Measurements from ENCODE around the gene MAP3K12. TPM values are rescaled to one million over a fixed set of nuclear protein-coding genes. Genes with fewer than 3 reads are reported as not detected.

The MAP3K12 gene
- total RNA-seq, 1 experiment from 2014 or later = 9.6 TPM

DNA sequence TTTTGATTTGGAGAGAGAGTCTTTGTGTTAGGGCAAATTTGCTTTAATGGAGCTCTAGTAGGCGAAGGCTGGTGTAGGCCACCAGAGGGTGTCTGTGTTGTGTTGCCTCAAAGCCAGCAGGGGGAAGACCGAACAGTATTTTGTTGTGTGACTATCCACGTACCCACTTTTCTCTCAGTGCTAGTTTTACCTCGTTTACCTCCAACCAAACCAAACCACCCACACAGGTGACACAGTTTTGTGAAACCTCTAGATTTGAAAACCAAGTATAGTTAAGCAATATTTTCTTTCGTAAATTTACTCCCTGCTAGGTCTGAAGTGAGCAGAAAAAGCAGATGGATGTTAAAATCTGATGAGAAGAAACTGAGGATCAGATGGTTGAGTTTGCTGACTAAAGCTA is 44.3 kb upstream of the MAP3K12 start:
- Histone ChIP-seq H3K9me3 (ENCODE audit: low read length) (no peaks in the 10 kb centered on the region), H3K9me2 (replicated peaks; ENCODE audit: low read length) (no peaks in the 10 kb centered on the region), H3K9ac (ENCODE audit: low read length) (0 out of 2 replicates have a peak overlapping the region, but pooled peaks have one; percentile 1), H3K4me2 (ENCODE audit: low read length) (no peak overlapping the region), H3K79me2 (ENCODE audit: low read length) (no peaks in the 10 kb centered on the region), H4K20me1 (ENCODE audit: low read length) (no peaks in the 10 kb centered on the region), H2AFZ (ENCODE audit: low read length) (no peak overlapping the region), H3K4me3 (ENCODE audit: low read length) (no peak overlapping the region), H3K27me3 (ENCODE audit: low read length) (no peaks in the 10 kb centered on the region), H3K36me3 (ENCODE audit: low read depth, low read length) (peaks cover 19% of the 10 kb centered on the region), H3K27ac (ENCODE audit: low read length) (no peak overlapping the region), H3K4me1 (ENCODE audit: insufficient read depth, low read length) (peaks cover 7% of the 10 kb centered on the region), H3F3A (ENCODE audit: low read length, unreplicated experiment) (peaks cover 5% of the 10 kb centered on the region)
- intact Hi-C loops (cut with micrococcal nuclease) = loop anchor here (1.0 to 5.0 kb wide), 3 partner anchors 49 to 133 kb away; partner anchors contain the start of gene ATP5MC2
- DNase-seq (peak; percentile 69), ATAC-seq (peak; percentile 89)
- CTCF ChIA-PET = interaction anchor here (0.6 to 1.7 kb wide), 10 partner anchors 18 to 203 kb away, joined by 3 to 15 read pairs (median 4); partner anchors contain the start of gene ATP5MC2
- TF ChIP-seq EZH2 (IDR thresholded peaks at IDR 0.05; ENCODE audit: low read length, unreplicated experiment) (no peak), EZH2phosphoT487 (IDR thresholded peaks at IDR 0.05; ENCODE audit: borderline replicate concordance, low read length) (no peak)
- TF ChIP-seq, protein P1, sequence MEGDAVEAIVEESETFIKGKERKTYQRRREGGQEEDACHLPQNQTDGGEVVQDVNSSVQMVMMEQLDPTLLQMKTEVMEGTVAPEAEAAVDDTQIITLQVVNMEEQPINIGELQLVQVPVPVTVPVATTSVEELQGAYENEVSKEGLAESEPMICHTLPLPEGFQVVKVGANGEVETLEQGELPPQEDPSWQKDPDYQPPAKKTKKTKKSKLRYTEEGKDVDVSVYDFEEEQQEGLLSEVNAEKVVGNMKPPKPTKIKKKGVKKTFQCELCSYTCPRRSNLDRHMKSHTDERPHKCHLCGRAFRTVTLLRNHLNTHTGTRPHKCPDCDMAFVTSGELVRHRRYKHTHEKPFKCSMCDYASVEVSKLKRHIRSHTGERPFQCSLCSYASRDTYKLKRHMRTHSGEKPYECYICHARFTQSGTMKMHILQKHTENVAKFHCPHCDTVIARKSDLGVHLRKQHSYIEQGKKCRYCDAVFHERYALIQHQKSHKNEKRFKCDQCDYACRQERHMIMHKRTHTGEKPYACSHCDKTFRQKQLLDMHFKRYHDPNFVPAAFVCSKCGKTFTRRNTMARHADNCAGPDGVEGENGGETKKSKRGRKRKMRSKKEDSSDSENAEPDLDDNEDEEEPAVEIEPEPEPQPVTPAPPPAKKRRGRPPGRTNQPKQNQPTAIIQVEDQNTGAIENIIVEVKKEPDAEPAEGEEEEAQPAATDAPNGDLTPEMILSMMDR (conservative IDR thresholded peaks at IDR 0.05; ENCODE audit: low read depth, low read length) = peak; percentile 94
- BruUV-seq (replicated peaks) = no TSS peak
- POLR2A ChIA-PET (ENCODE audit: unreplicated experiment) = interaction anchor here (0.6 kb wide), 1 partner anchor 132 kb away, joined by 3 read pairs; the partner anchor contains the start of gene ATP5MC2

DNA sequence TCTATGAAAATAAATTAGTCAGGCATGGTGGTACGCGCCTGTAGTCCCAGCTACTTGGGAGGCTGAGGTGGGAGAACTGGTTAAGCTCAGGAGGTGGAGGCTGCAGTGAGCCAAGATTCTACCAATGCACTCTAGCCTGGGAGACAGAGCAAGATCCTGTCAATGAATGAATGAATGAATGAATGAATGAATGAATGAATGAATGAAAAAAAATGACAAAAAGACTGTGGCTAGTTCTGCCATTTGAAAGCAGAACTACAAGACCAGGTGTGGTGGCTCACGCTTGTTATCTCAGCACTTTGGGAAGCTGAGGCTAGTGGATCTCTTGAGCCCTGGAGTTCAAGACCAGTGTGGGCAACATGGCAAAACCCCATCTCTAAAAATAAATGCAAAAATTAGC is 40.3 kb upstream of the MAP3K12 start:
- peaks cover 8% of the 10 kb centered on the region for H3F3A ChIP-seq (ENCODE audit: low read length, unreplicated experiment)
- H3K36me3 ChIP-seq (ENCODE audit: low read depth, low read length) = peaks cover 35% of the 10 kb centered on the region
- no peak overlapping the region for H2AFZ ChIP-seq (ENCODE audit: low read length)
- no peak overlapping the region for H3K9ac ChIP-seq (ENCODE audit: low read length)
- intact Hi-C loops (cut with micrococcal nuclease) = no loop called here
- H3K9me2 ChIP-seq (replicated peaks; ENCODE audit: low read length) = no peaks in the 10 kb centered on the region
- H3K27me3 ChIP-seq (ENCODE audit: low read length) = no peaks in the 10 kb centered on the region
- H3K4me3 ChIP-seq (ENCODE audit: low read length) = no peak overlapping the region
- H3K27ac ChIP-seq (ENCODE audit: low read length) = no peak overlapping the region
- no peaks in the 10 kb centered on the region for H3K9me3 ChIP-seq (ENCODE audit: low read length)
- ATAC-seq (no peak), DNase-seq (no peak)
- no TSS peak for BruUV-seq (replicated peaks)
- POLR2A ChIA-PET (ENCODE audit: unreplicated experiment) = no interaction called here
- H3K79me2 ChIP-seq (ENCODE audit: low read length) = no peaks in the 10 kb centered on the region
- no peak for TF ChIP-seq EZH2 (IDR thresholded peaks at IDR 0.05; ENCODE audit: low read length, unreplicated experiment)
- TF ChIP-seq, protein P1 (conservative IDR thresholded peaks at IDR 0.05; ENCODE audit: low read depth, low read length) = no peak
- TF ChIP-seq EZH2phosphoT487 (IDR thresholded peaks at IDR 0.05; ENCODE audit: borderline replicate concordance, low read length) = no peak
- H4K20me1 ChIP-seq (ENCODE audit: low read length) = no peaks in the 10 kb centered on the region
- H3K4me2 ChIP-seq (ENCODE audit: low read length) = no peak overlapping the region
- H3K4me1 ChIP-seq (ENCODE audit: insufficient read depth, low read length) = peaks cover 19% of the 10 kb centered on the region
- CTCF ChIA-PET = interaction anchor here (0.6 kb wide), 1 partner anchor 452 kb away, joined by 12 read pairs; no protein-coding TSS in a partner anchor

DNA sequence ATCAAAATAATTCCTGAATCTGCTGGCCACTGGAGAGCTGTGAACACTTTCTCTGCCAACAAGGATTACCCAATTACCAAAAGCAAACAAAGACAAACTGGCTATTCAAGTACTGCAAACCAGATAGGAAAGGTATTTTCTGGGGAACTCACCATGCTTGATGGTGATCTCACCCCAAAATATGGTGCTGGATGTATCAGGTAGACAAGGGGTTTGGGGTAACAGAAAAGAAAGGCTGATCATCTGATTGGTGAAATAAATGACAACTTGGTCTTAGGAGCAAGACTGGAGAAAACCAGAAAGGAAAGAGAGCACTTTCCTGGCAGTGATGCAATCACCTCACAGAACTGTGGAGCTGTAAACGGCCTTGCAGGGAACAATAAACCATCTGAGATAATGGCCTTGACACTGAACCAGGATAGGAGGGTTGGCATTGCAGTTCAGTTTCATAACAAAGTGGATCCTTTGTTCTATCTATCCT is 39.0 kb upstream of the MAP3K12 start:
- intact Hi-C loops (cut with micrococcal nuclease) = no loop called here
- ATAC-seq = peak; percentile 51
- Histone ChIP-seq H3K4me2 (ENCODE audit: low read length) (peak overlapping the region; percentile 51), H2AFZ (ENCODE audit: low read length) (no peak overlapping the region), H3K36me3 (ENCODE audit: low read depth, low read length) (peaks cover 44% of the 10 kb centered on the region), H3K27me3 (ENCODE audit: low read length) (no peaks in the 10 kb centered on the region), H3K79me2 (ENCODE audit: low read length) (no peaks in the 10 kb centered on the region), H4K20me1 (ENCODE audit: low read length) (no peaks in the 10 kb centered on the region), H3K9me2 (replicated peaks; ENCODE audit: low read length) (no peaks in the 10 kb centered on the region), H3K9me3 (ENCODE audit: low read length) (no peaks in the 10 kb centered on the region), H3K4me3 (ENCODE audit: low read length) (no peak overlapping the region), H3K9ac (ENCODE audit: low read length) (no peak overlapping the region), H3K4me1 (ENCODE audit: insufficient read depth, low read length) (peaks cover 19% of the 10 kb centered on the region), H3K27ac (ENCODE audit: low read length) (peak overlapping the region; percentile 47), H3F3A (ENCODE audit: low read length, unreplicated experiment) (peaks cover 8% of the 10 kb centered on the region)
- DNase-seq = peak; percentile 72
- POLR2A ChIA-PET (ENCODE audit: unreplicated experiment) = interaction anchor here (0.7 kb wide), 1 partner anchor 134 kb away, joined by 5 read pairs; no protein-coding TSS in a partner anchor
- TF ChIP-seq EZH2 (IDR thresholded peaks at IDR 0.05; ENCODE audit: low read length, unreplicated experiment) = no peak
- TF ChIP-seq, protein P1 (conservative IDR thresholded peaks at IDR 0.05; ENCODE audit: low read depth, low read length) = no peak
- TF ChIP-seq EZH2phosphoT487 (IDR thresholded peaks at IDR 0.05; ENCODE audit: borderline replicate concordance, low read length) = no peak
- CTCF ChIA-PET = no interaction called here
- BruUV-seq (replicated peaks) = no TSS peak

Measured in PC-3 (cell line).